Bone marrow (tissue), 2 donors: ENCODE measurements around the gene CABP7.
A peak's percentile ranks its signal among the peaks of the same experiment; 100 is the strongest.

ENCODE experiments used
- DNase-seq, 2 donors: peaks; one replicate each; lab custom pipeline; 2025; lab: John Stamatoyannopoulos, UW

Gene CABP7

DNA sequence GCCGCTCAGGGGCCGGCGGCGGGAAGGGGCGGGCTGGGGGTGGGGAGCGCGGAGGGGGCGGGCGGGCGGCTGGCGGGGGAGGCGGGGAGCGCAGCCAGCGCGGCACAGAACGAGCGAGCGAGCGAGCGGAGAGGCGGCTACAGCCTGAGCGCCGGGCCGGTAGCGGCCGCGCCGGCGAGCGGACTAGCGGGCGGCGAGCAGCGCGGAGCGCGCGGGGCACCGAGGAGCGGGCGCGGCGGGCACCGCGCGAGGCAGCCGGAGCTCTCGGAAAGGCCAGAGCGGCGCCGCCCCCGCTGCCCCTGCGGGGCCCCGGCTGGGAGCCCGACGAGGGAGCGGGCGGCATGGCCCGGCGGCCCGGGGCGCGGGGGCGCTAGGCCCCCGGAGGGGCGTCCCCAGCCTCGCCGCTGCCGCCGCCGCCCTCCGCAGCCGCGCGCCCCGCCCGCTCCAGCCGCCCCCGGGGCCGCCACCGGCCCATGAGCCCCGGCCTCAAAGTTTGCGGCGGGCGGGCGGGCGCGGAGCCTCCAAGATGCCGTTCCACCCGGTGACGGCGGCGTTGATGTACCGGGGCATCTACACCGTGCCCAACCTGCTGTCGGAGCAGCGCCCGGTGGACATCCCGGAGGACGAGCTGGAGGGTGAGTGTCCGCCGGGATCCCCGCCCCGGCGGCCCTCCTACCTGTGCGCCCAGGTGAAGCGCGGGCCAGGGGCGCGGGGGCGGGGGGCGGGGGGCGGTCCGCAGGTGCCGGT, at the start of gene CABP7:
Gene CABP7 (plus strand): TSS at position 105 of the 747 bp plus-strand sequence. CDS start 422 bp downstream, at position 527.
- DNase-seq, result no peak

DNA sequence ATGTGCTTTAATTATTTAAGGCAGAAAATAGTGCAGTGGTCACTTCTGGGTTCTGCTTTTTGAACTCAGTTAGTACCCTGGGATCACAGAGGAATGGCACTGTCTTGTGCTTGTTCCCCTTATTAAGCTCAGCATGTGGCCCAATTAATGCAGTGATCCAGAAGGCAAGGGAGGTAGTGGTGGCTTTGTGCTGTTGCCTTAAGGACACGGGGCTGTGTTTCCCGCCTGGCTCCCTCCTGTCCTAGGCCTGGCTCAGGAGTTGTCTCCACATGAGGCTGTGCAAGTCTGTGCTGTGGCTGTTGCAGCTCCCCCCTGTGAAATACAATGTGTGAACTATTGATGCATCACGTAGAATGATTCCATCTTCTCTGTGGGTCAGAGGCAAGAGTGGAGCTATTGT, 49.2 kb upstream of the CABP7 start:
- DNase-seq, result no peak

- no peak for DNase-seq
These were observed 46.3 kb upstream of the CABP7 start for GRCh38 chr22:29673361-29674066.

GRCh38 chr22:29674121-29674520, 45.7 kb upstream of the CABP7 start:
- DNase-seq, result no peak

DNA sequence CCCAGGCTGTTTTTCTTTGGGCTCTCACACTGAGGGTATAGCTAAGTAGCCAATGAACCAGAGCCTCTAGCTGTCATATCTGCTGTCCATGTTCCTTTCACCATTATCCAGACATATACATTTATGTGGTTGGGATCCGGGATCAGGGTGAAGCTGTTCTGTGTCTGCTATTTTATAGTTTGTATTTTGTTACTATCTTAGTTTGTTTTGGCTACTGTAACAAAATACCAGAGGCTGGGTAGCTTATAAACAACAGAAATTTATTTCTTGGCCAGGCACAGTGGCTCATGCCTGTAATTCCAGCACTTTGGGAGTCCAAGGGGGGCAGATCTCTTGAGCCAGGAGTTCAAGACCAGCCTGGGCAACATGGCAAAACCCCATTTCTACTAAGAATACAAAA, 40.5 kb upstream of the CABP7 start:
- no peak for DNase-seq

DNA sequence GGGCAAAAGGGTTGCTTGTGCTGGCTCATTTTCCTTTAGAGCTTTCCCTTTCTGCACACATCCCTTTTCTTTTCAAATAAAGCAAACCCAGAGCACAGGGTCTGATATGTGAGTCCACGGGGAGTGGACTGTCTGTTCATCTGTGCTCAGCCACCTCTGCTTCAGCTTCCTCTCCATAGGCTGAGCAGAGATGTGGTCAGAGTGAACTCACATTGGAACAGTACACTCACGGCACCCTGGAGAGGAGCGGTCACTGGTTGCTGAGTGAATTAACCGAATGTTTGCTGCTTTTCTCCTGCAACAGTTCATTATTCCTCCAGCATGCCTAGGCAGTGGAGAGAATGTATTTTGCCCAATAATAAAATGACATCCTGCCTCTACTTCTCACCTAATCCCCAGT, 36.3 kb upstream of the CABP7 start:
- no peak for DNase-seq

GRCh38 chr22:29684244-29684643, 35.6 kb upstream of the CABP7 start:
- no peak for DNase-seq

DNA sequence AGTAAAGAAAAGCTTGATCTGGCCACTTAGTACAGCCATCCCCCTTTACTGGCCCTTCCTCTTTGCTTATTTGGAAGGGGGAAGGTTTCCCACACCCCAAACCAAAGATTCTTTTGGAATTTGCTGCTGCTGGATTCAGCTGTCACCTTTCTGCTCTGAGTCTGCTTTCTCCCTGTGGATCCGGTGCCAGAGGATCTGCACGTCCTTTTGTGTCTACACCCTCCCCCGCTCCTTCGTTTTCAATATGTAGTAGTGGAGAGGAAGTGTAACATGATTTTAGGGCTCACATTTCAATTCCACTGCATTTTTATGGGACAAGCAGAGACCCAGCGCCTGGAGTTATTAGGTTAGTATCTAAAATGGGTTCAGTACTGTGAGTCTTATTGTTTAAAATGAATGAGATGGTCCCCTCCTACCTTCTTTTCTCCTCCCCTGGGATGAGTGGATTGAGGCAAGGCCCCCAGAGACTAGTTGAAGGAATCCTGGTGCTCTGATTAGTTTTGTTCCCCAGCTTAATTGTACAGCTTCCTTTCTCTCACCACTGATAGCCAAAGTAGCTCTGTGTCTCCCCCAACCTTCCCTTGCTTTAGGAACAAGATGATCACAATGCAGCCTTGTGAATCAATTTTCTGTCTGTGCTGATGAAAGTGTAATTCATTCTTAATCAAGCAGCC, 30.5 kb upstream of the CABP7 start:
- no peak for DNase-seq

GRCh38 chr22:29689880-29690213, 30.0 kb upstream of the CABP7 start:
- peak in 1 of 2 donors; percentile 10 for DNase-seq

GRCh38 chr22:29690476-29690875, 29.3 kb upstream of the CABP7 start:
- no peak for DNase-seq

- DNase-seq, result no peak
These were observed 28.0 kb upstream of the CABP7 start for GRCh38 chr22:29691636-29692326.

DNA sequence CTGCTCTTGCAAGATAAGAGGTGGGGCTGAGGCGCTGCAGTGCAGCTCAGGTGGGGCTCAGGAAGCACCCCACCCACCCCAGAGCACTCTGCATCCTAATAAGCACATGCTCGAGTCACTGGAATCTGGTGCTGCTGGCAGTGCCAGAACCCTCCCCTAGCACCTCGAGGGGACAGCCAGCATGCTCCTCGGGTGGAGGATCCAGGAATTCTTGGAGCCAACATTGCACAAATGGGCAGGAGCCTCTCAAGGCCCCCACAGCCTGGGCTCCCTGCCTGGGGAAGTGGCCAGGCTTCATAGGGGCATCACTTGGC, 27.5 kb upstream of the CABP7 start:
- DNase-seq, result no peak

- DNase-seq, result no peak
These were observed 26.6 kb upstream of the CABP7 start for GRCh38 chr22:29693161-29693560.

DNA sequence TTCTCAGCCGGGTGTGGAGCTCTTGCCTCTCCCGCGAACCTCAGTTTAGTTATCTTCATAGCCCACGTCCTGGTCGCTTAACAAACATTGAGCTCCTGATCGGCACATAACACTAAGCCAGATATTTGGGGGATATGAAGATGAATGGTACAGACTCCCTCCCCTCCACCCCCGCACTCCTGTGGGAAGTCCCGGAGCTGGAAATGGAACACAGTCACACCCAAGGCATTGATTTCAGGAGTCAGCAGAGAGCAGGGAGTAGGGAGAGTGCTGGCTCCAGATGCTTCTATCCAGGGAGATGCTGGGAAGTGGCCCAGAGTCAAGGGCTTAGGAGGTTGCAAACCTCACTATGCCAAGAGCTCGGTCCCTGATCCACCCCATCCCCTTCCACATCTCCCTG, 26.1 kb upstream of the CABP7 start:
- no peak for DNase-seq

GRCh38 chr22:29695129-29695926, 24.5 kb upstream of the CABP7 start:
- DNase-seq, result no peak

DNA sequence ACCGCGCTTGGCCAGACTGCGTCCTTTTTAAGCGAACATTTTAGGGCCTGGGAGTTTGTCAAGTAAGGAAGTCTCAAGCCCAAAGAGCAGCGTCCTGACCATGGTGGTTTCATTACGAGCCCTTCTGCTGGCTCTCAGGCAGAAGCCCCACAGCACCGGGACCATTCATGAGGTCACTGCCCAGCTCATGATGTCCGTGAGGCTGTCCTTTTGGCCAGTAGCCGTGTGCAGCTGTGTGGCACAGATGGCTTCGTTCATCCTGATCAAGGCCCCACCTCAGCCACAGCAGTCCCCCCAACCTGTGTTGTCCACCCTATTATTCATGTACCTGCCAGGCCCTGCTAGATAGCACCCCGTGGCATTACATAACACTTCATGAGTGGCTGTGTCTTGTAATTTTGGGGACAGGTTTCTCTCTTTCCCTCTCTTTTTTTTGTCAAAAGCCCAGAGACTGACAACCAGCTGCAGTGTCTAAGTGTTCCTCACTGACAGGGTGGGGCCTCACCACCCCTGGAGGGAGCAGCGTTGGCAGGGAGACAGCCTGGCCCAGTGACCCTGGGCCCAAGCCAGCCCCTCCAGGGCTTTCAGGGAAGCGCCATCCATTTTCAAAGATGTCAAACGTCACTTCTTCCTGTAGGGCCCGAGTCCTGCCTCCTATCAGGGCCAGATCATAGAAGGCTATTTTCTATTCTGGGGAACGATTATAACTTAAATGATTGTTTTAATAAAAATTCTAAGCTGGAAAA, 21.8 kb upstream of the CABP7 start:
- DNase-seq, result no peak

GRCh38 chr22:29700206-29700899, 19.4 kb upstream of the CABP7 start:
- DNase-seq, result no peak

DNA sequence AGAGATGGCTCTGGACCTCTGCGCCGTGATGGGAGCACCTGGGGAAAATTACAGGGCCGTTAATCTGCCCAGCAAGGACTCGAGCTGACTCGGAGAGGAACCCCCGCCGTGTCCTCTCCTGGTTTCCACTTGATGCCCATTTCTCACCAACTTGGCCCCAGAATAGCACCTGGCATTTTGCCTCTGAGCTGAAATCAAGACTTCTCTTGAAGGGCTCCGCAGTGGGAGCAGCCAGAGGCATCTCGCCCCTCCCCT, 19.0 kb upstream of the CABP7 start:
- DNase-seq, result no peak

DNA sequence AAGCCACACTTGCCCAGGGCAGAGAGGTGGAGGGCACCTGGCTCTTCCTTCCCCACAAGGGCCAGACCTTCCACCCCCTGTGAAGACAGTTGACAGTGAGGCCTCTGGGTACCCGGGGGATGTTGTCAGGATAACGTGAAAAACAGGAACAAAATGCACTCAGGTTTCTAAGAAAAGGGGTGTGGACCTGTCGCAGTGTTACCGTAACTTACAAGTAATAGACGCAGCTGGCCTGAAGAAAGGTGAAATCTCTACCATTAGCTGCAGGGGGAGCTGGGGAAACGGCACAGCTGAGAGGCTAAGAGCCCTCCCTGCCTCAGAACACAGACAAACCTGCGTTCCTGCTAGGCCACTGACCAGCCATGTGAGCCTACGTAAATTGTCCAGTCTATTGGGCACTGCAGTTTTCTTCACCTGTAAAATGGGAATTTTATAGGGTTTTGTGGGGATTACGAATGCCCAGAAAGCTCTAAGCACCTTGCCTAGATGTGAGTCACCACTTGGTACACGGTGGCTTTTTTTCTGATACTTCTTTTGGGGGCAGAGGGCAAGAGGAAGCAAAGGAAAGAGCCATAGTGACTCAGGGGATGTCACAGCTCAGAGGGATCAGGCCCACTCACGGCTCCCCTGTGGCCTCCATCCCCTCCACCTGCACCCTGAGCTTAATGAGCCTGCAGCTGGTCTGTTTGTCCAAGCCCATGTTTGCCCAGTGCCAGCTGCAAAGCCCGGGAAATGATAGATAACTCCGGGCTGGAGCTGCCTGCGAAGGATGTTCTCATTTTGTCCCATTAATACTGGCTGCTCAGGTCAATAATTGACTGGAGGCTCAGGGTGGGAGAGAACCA, 18.4 kb upstream of the CABP7 start:
- peak in 1 of 2 donors; percentile 54 for DNase-seq
